WTC11 (cell line): ENCODE data around the gene SPECC1L. TPM values are rescaled to one million over a fixed set of nuclear protein-coding genes. Genes with fewer than 3 reads are reported as not detected.

Source experiments
- ATAC-seq: fragments of 200-7000 bp; cut with Tn5 transposase; 2 replicates; pipeline ENCODE4 v1.10.0; 2021; ENCODE audit warnings: mild to moderate bottlenecking, moderate library complexity
- CTCF ChIA-PET: fragments of 300-600 bp; sonication (Branson Sonifier 250); formaldehyde crosslinking; loops from one replicate; lab custom pipeline; 2021; ENCODE audit warnings: antibody characterized with exemption; lab: Charles Lee
- POLR2A ChIA-PET: fragments of 350-600 bp; sonication (Branson Sonifier 250); formaldehyde crosslinking; loops from one replicate; lab custom pipeline; 2021; ENCODE audit warnings: antibody characterized with exemption; lab: Charles Lee
- DNase-seq: peaks from one replicate; pipeline ENCODE4 v3.0.0; 2021; ENCODE audit warnings: low spot score
- H3K27ac Mint-ChIP-seq: 2 replicates; pipeline ENCODE4 v1.8.0; 2021; ENCODE audit warnings: mixed read lengths
- H3K27me3 Mint-ChIP-seq: 2 replicates; pipeline ENCODE4 v1.8.0; 2021; ENCODE audit warnings: low read depth, mild to moderate bottlenecking, moderate library complexity, mixed read lengths
- H3K36me3 Mint-ChIP-seq: 2 replicates; pipeline ENCODE4 v1.8.0; 2021; ENCODE audit warnings: mixed read lengths
- H3K4me1 Mint-ChIP-seq: 2 replicates; pipeline ENCODE4 v1.8.0; 2022; ENCODE audit warnings: mixed read lengths
- H3K4me3 Mint-ChIP-seq: 2 replicates; pipeline ENCODE4 v1.8.0; 2021; ENCODE audit warnings: mild to moderate bottlenecking, moderate library complexity, mixed read lengths
- H3K9me3 Mint-ChIP-seq: 2 replicates; pipeline ENCODE4 v1.8.0; 2021; ENCODE audit warnings: mixed read lengths
- CREM ChIP-seq: sonication (generic); formaldehyde crosslinking; IDR thresholded peaks from 2 replicates; pipeline ENCODE4 v1.8.1; 2022; ENCODE audit warnings: mild to moderate bottlenecking, missing genetic modification reagents, moderate library complexity
- EMX1 ChIP-seq: fragments of 250-450 bp; sonication (Bioruptor Pico); IDR thresholded peaks from 2 replicates; pipeline ENCODE4 v1.8.0; 2021; ENCODE audit warnings: mild to moderate bottlenecking
- HMGA2 ChIP-seq: fragments of 250-450 bp; sonication (Bioruptor Pico); IDR thresholded peaks from 2 replicates; pipeline ENCODE4 v1.4.0; 2021; ENCODE audit warnings: mild to moderate bottlenecking, moderate library complexity
- JUN ChIP-seq: sonication (generic); formaldehyde crosslinking; IDR thresholded peaks from 2 replicates; pipeline ENCODE4 v1.8.0; 2023; ENCODE audit warnings: mild to moderate bottlenecking, missing genetic modification reagents
- KAT7 ChIP-seq: sonication (generic); formaldehyde crosslinking; IDR thresholded peaks from 2 replicates; pipeline ENCODE4 v1.8.1; 2023; ENCODE audit warnings: missing genetic modification reagents, mild to moderate bottlenecking, borderline replicate concordance
- NFE2L1 ChIP-seq: sonication (generic); formaldehyde crosslinking; IDR thresholded peaks from 2 replicates; pipeline ENCODE4 v1.8.1; 2023; ENCODE audit warnings: missing genetic modification reagents
- NFYB ChIP-seq: sonication (generic); formaldehyde crosslinking; conservative IDR thresholded peaks from 2 replicates; pipeline ENCODE4 v1.8.0; 2022; ENCODE audit warnings: low read depth, missing genetic modification reagents
- NR3C1 ChIP-seq: sonication (generic); formaldehyde crosslinking; conservative IDR thresholded peaks from 2 replicates; pipeline ENCODE4 v1.8.1; 2023; ENCODE audit warnings: low read depth, mild to moderate bottlenecking, missing genetic modification reagents
- PRRX2 ChIP-seq: fragments of 250-450 bp; sonication (Bioruptor Pico); IDR thresholded peaks from 2 replicates; pipeline ENCODE4 v1.8.0; 2021; ENCODE audit warnings: mild to moderate bottlenecking
- RORB ChIP-seq: fragments of 250-450 bp; sonication (Bioruptor Pico); IDR thresholded peaks from 2 replicates; pipeline ENCODE4 v1.9.0; 2021; ENCODE audit warnings: mild to moderate bottlenecking
- ZNF416 ChIP-seq: fragments of 250-450 bp; sonication (Bioruptor Pico); IDR thresholded peaks from 2 replicates; pipeline ENCODE4 v1.9.0; 2021; ENCODE audit warnings: mild to moderate bottlenecking, inconsistent platforms
- ZNF423 ChIP-seq: fragments of 250-450 bp; sonication (Bioruptor Pico); IDR thresholded peaks from 2 replicates; pipeline ENCODE4 v2.1.2; 2022; ENCODE audit warnings: mild to moderate bottlenecking, moderate library complexity
- total RNA-seq: library from RNA; stranded (reverse); gene quantifications from 3 replicates; pipeline ENCODE4 v1.2.3, GENCODE V29; 2021
- TF ChIP-seq, protein P1 (sequence below): sonication (generic); formaldehyde crosslinking; IDR thresholded peaks from 2 replicates; pipeline ENCODE4 v1.8.1; 2022; ENCODE audit warnings: low read depth, mild to moderate bottlenecking, moderate library complexity, missing genetic modification reagents, borderline replicate concordance
- TF ChIP-seq, protein P2 (sequence below): fragments of 250-450 bp; sonication (Bioruptor Pico); conservative IDR thresholded peaks from 2 replicates; pipeline ENCODE4 v1.9.0; 2021; ENCODE audit warnings: mild to moderate bottlenecking
- TF ChIP-seq, protein P3 (sequence below): sonication (generic); formaldehyde crosslinking; IDR thresholded peaks from 2 replicates; pipeline ENCODE4 v1.8.0; 2022; ENCODE audit warnings: mild to moderate bottlenecking, missing genetic modification reagents
- TF ChIP-seq, protein P4 (sequence below): sonication (generic); formaldehyde crosslinking; IDR thresholded peaks from 2 replicates; pipeline ENCODE4 v1.8.1; 2023; ENCODE audit warnings: mild to moderate bottlenecking, missing genetic modification reagents, moderate library complexity
- TF ChIP-seq, protein P5 (sequence below): sonication (generic); formaldehyde crosslinking; IDR thresholded peaks from 2 replicates; pipeline ENCODE4 v1.8.1; 2023; ENCODE audit warnings: mild to moderate bottlenecking, missing genetic modification reagents
- TF ChIP-seq, protein P6 (sequence below): fragments of 250-450 bp; sonication (Bioruptor Pico); IDR thresholded peaks from 2 replicates; pipeline ENCODE4 v1.9.0; 2021; ENCODE audit warnings: mild to moderate bottlenecking
- TF ChIP-seq, protein P7 (sequence below): sonication (generic); formaldehyde crosslinking; IDR thresholded peaks from 2 replicates; pipeline ENCODE4 v1.8.0; 2023; ENCODE audit warnings: missing genetic modification reagents
- TF ChIP-seq, protein P8 (sequence below): fragments of 250-450 bp; sonication (Bioruptor Pico); IDR thresholded peaks from 2 replicates; pipeline ENCODE4 v1.9.0; 2021; ENCODE audit warnings: mild to moderate bottlenecking

The SPECC1L gene
- total RNA-seq, 1 experiment from 2014 or later = 44.6 TPM

DNA sequence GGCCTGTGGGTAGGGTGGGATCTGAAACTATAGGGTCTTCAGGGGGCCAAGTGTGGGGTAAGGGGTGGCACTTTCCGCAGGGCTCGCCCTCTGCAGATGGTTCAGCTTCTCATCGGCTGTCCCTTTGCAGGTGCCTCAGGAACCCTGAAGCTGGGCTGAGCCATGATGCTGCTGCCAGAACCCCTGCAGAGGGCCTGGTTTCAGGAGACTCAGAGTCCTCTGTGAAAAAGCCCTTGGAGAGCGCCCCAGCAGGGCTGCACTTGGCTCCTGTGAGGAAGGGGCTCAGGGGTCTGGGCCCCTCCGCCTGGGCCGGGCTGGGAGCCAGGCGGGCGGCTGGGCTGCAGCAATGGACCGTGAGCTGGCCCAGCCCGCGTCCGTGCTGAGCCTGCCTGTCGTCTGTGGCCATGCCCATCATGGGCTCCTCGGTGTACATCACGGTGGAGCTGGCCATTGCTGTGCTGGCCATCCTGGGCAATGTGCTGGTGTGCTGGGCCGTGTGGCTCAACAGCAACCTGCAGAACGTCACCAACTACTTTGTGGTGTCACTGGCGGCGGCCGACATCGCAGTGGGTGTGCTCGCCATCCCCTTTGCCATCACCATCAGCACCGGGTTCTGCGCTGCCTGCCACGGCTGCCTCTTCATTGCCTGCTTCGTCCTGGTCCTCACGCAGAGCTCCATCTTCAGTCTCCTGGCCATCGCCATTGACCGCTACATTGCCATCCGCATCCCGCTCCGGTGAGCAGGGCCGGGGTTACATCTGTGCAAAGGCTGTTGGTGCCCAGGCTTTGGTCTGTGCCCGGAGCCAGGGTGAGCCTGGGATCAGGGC lies 162.6 kb downstream of the SPECC1L start:
- no peaks in the 10 kb centered on the region for H3K36me3 Mint-ChIP-seq
- no peak overlapping the region for H3K4me3 Mint-ChIP-seq
- DNase-seq = no peak
- CTCF ChIA-PET = interaction anchor here (3.6 kb wide), 1 partner anchor 12 kb away, joined by 22 read pairs; no protein-coding TSS in a partner anchor
- POLR2A ChIA-PET = no interaction called here
- ATAC-seq = no peak
- H3K9me3 Mint-ChIP-seq = no peaks in the 10 kb centered on the region
- no peak overlapping the region for H3K27ac Mint-ChIP-seq
- H3K4me1 Mint-ChIP-seq = peaks cover 14% of the 10 kb centered on the region
- no peaks in the 10 kb centered on the region for H3K27me3 Mint-ChIP-seq
- TF ChIP-seq, protein P1, sequence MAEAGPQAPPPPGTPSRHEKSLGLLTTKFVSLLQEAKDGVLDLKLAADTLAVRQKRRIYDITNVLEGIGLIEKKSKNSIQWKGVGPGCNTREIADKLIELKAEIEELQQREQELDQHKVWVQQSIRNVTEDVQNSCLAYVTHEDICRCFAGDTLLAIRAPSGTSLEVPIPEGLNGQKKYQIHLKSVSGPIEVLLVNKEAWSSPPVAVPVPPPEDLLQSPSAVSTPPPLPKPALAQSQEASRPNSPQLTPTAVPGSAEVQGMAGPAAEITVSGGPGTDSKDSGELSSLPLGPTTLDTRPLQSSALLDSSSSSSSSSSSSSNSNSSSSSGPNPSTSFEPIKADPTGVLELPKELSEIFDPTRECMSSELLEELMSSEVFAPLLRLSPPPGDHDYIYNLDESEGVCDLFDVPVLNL (CRISPR knock-in tag) = no peak
- TF ChIP-seq JUN (CRISPR knock-in tag) (no peak), KAT7 (CRISPR knock-in tag) (no peak), CREM (no peak)
- TF ChIP-seq, protein P2, sequence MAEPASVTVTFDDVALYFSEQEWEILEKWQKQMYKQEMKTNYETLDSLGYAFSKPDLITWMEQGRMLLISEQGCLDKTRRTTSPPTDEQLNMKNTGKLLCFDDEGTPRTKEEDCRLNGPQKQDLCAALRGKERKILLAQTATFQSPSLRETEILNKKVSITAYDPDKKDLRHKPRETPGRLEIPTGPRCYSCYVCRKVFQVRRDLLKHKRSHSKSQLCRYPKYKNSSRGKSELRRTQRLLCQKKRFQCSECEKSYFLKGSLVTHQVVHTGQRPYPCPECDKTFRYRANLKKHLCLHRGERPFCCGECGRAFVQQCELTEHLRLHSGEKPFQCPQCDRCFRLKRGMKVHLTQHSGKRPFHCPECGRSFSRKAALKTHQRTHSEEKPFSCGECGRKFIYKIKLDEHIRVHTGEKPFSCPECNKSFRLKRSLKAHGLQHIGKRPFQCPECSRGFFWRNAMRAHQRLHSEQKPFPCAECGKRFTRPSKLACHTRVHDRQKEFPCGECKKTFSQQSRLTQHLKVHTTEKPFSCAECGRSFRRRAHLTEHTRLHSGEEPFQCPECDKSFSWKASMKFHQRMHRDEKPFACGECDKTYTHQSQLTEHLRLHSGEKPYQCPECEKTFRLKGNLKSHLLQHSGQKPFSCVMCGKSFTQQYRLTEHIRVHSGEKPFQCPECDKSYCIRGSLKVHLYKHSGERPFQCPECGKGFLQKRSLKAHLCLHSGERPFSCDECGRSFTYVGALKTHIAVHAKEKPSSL (CRISPR knock-in tag) = no peak

DNA sequence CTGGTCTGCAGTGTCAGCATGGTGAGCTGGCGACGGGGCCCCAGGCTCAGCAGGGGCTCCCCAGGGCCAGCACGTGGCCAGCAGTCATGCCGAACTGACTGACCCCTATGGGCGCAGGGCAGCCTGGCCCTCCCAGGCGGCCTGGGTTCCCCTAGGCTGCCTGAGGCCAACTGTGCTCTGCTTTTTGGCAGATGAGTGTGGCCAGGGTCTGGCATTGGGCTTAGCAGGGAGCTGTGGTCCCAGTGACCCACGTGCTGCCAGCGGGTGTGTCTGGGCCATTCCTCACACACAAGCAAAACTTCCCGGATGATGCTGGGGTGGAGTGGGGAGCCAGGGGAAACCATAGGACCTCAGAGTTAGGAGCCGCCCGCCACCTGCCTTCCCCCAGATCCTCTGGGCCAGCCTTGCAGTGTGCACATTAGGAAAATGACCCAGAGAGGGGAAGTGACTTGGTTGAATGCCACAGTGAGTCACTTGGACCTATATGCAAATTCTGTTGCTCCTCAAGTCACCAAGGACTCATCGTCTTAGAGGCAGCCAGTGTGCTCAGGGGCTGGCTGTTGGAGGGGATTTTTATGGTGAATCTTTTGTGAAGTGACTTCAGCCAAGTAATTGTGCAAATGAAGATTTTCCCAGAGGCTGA lies 163.3 kb downstream of the SPECC1L start:
- Mint-ChIP-seq H3K27ac (no peak overlapping the region), H3K4me3 (no peak overlapping the region), H3K27me3 (no peaks in the 10 kb centered on the region), H3K9me3 (no peaks in the 10 kb centered on the region), H3K36me3 (no peaks in the 10 kb centered on the region), H3K4me1 (peaks cover 6% of the 10 kb centered on the region)
- POLR2A ChIA-PET = no interaction called here
- DNase-seq (no peak), ATAC-seq (no peak)
- CTCF ChIA-PET = interaction anchor here (2.4 to 3.6 kb wide), 2 partner anchors 13 to 88 kb away, joined by 11 to 22 read pairs; no protein-coding TSS in a partner anchor
- no peak for TF ChIP-seq EMX1 (CRISPR knock-in tag)
- TF ChIP-seq, protein P3, sequence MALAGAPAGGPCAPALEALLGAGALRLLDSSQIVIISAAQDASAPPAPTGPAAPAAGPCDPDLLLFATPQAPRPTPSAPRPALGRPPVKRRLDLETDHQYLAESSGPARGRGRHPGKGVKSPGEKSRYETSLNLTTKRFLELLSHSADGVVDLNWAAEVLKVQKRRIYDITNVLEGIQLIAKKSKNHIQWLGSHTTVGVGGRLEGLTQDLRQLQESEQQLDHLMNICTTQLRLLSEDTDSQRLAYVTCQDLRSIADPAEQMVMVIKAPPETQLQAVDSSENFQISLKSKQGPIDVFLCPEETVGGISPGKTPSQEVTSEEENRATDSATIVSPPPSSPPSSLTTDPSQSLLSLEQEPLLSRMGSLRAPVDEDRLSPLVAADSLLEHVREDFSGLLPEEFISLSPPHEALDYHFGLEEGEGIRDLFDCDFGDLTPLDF (CRISPR knock-in tag) = no peak
- TF ChIP-seq, protein P1 (CRISPR knock-in tag) = no peak
- TF ChIP-seq NR3C1 (CRISPR knock-in tag) = no peak
- TF ChIP-seq, protein P4, sequence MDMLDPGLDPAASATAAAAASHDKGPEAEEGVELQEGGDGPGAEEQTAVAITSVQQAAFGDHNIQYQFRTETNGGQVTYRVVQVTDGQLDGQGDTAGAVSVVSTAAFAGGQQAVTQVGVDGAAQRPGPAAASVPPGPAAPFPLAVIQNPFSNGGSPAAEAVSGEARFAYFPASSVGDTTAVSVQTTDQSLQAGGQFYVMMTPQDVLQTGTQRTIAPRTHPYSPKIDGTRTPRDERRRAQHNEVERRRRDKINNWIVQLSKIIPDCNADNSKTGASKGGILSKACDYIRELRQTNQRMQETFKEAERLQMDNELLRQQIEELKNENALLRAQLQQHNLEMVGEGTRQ (CRISPR knock-in tag) = no peak
- TF ChIP-seq, protein P5, sequence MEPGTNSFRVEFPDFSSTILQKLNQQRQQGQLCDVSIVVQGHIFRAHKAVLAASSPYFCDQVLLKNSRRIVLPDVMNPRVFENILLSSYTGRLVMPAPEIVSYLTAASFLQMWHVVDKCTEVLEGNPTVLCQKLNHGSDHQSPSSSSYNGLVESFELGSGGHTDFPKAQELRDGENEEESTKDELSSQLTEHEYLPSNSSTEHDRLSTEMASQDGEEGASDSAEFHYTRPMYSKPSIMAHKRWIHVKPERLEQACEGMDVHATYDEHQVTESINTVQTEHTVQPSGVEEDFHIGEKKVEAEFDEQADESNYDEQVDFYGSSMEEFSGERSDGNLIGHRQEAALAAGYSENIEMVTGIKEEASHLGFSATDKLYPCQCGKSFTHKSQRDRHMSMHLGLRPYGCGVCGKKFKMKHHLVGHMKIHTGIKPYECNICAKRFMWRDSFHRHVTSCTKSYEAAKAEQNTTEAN (CRISPR knock-in tag) = no peak
- TF ChIP-seq, protein P6, sequence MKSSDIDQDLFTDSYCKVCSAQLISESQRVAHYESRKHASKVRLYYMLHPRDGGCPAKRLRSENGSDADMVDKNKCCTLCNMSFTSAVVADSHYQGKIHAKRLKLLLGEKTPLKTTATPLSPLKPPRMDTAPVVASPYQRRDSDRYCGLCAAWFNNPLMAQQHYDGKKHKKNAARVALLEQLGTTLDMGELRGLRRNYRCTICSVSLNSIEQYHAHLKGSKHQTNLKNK (CRISPR knock-in tag) = no peak
- no peak for TF ChIP-seq PRRX2 (CRISPR knock-in tag)
- TF ChIP-seq, protein P7, sequence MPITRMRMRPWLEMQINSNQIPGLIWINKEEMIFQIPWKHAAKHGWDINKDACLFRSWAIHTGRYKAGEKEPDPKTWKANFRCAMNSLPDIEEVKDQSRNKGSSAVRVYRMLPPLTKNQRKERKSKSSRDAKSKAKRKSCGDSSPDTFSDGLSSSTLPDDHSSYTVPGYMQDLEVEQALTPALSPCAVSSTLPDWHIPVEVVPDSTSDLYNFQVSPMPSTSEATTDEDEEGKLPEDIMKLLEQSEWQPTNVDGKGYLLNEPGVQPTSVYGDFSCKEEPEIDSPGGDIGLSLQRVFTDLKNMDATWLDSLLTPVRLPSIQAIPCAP = no peak
- no peak for TF ChIP-seq ZNF416 (CRISPR knock-in tag)
- TF ChIP-seq ZNF423 (CRISPR knock-in tag) = no peak
- TF ChIP-seq, protein P8, sequence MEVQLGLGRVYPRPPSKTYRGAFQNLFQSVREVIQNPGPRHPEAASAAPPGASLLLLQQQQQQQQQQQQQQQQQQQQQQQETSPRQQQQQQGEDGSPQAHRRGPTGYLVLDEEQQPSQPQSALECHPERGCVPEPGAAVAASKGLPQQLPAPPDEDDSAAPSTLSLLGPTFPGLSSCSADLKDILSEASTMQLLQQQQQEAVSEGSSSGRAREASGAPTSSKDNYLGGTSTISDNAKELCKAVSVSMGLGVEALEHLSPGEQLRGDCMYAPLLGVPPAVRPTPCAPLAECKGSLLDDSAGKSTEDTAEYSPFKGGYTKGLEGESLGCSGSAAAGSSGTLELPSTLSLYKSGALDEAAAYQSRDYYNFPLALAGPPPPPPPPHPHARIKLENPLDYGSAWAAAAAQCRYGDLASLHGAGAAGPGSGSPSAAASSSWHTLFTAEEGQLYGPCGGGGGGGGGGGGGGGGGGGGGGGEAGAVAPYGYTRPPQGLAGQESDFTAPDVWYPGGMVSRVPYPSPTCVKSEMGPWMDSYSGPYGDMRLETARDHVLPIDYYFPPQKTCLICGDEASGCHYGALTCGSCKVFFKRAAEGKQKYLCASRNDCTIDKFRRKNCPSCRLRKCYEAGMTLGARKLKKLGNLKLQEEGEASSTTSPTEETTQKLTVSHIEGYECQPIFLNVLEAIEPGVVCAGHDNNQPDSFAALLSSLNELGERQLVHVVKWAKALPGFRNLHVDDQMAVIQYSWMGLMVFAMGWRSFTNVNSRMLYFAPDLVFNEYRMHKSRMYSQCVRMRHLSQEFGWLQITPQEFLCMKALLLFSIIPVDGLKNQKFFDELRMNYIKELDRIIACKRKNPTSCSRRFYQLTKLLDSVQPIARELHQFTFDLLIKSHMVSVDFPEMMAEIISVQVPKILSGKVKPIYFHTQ = no peak
- TF ChIP-seq NFE2L1 (CRISPR knock-in tag) = no peak
- TF ChIP-seq HMGA2 = no peak
- TF ChIP-seq RORB (CRISPR knock-in tag) = no peak
- no peak for TF ChIP-seq NFYB (CRISPR knock-in tag)
